DOHH2 (cell line): ENCODE data around the gene SFI1.
"Not testable (repeated sequence)": the region's sequence is repeated elsewhere in the genome, so short reads cannot be mapped to it uniquely, and the experiment has no call there.

Source experiments
- H3F3A ChIP-seq: fragments of 200-600 bp; sonication (generic), shearing (Covaris generic); 2 replicates; pipeline ENCODE4 v1.6.0; 2016; ENCODE audit warnings: antibody characterized with exemption, mild to moderate bottlenecking; ENCODE audit not compliant: control insufficient read depth, insufficient read depth
- H3K27ac ChIP-seq: fragments of 200-600 bp; sonication (generic); 2 replicates; pipeline ENCODE4 v1.5.1; 2014; ENCODE audit warnings: low read depth, mild to moderate bottlenecking, low read length, moderate library complexity
- H3K27me3 ChIP-seq: fragments of 200-600 bp; sonication (generic); 2 replicates; pipeline ENCODE4 v1.6.1; 2014; ENCODE audit warnings: mild to moderate bottlenecking, low read length, mixed read lengths; ENCODE audit not compliant: control insufficient read depth
- H3K36me3 ChIP-seq: fragments of 200-600 bp; sonication (generic); 2 replicates; pipeline ENCODE4 v1.6.1; 2014; ENCODE audit warnings: mild to moderate bottlenecking, low read length, moderate library complexity, mixed read lengths; ENCODE audit not compliant: control insufficient read depth
- H3K4me1 ChIP-seq: fragments of 200-600 bp; sonication (generic); 2 replicates; pipeline ENCODE4 v1.6.1; 2014; ENCODE audit warnings: mild to moderate bottlenecking, low read length, mixed read lengths; ENCODE audit not compliant: control insufficient read depth
- H3K4me2 ChIP-seq: fragments of 200-600 bp; sonication (generic); 2 replicates; pipeline ENCODE4 v1.6.0; 2014; ENCODE audit warnings: mild to moderate bottlenecking, low read length, moderate library complexity
- H3K4me3 ChIP-seq: fragments of 200-600 bp; sonication (generic); 2 replicates; pipeline ENCODE4 v1.5.1; 2014; ENCODE audit warnings: mild to moderate bottlenecking, low read length, mixed read lengths
- H3K79me2 ChIP-seq: fragments of 200-600 bp; sonication (generic); 2 replicates; pipeline ENCODE4 v1.6.1; 2014; ENCODE audit warnings: mild to moderate bottlenecking, low read length, mixed read lengths; ENCODE audit not compliant: control insufficient read depth
- H3K9me2 ChIP-seq: fragments of 200-600 bp; sonication (generic); replicated peaks from 2 replicates; pipeline ENCODE4 v1.6.1; 2014; ENCODE audit warnings: mild to moderate bottlenecking, low read length, mixed read lengths; ENCODE audit not compliant: control insufficient read depth
- H3K9me3 ChIP-seq: fragments of 200-600 bp; sonication (generic); 2 replicates; pipeline ENCODE4 v1.6.1; 2014; ENCODE audit warnings: antibody characterized with exemption, low read length, mixed read lengths; ENCODE audit not compliant: control insufficient read depth, insufficient read depth
- H4K20me1 ChIP-seq: fragments of 200-600 bp; sonication (generic); 2 replicates; pipeline ENCODE4 v1.6.0; 2014; ENCODE audit warnings: low read depth, mild to moderate bottlenecking, antibody characterized with exemption, low read length, moderate library complexity; ENCODE audit not compliant: control insufficient read depth, insufficient read depth
- EZH2phosphoT487 ChIP-seq: fragments of 200-600 bp; sonication (generic); IDR thresholded peaks from 2 replicates; pipeline ENCODE4 v1.6.1; 2017; ENCODE audit warnings: borderline replicate concordance, mild to moderate bottlenecking, antibody characterized with exemption, low read length, moderate library complexity, mixed read lengths
- TF ChIP-seq, protein P1 (sequence below): fragments of 200-600 bp; sonication (generic); IDR thresholded peaks from one replicate; pipeline ENCODE4 v1.5.1; 2014; ENCODE audit warnings: antibody characterized with exemption, mild to moderate bottlenecking, low read depth, low read length; ENCODE audit not compliant: poor library complexity, severe bottlenecking

The SFI1 gene

DNA sequence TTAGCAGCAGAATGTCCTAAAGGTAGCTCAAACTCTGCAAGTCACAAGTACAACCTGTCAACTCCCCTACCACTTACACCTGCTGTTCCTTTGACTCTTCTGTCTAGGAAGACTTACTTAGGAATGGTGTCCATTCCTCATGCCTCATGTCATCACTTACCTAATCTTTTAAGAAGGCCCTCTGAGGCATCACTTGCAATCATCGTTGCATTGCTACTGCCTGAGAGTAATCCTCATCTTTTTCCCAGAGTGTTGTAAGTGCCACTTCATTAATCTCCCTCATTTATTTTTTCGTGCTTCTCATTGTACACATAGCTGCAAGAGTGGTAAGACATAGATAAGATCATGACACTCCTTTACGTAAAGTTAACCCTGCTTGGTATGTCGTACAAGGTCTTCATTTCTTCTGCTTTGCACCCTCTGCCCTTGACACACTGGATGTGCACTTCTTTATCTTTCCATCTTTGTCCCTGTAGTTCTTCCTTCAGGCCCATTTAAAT, 54.6 kb downstream of the SFI1 start:
- peaks cover 51% of the 10 kb centered on the region for H3K4me1 ChIP-seq
- H3K79me2 ChIP-seq, result peaks cover 27% of the 10 kb centered on the region
- no peaks in the 10 kb centered on the region for H4K20me1 ChIP-seq
- H3K4me2 ChIP-seq, result no peak overlapping the region
- H3K9me3 ChIP-seq, result no peaks in the 10 kb centered on the region
- H3K27ac ChIP-seq, result no peak overlapping the region
- no peaks in the 10 kb centered on the region for H3K9me2 ChIP-seq
- H3K4me3 ChIP-seq, result no peak overlapping the region
- peaks cover 58% of the 10 kb centered on the region for H3K36me3 ChIP-seq
- peaks cover 23% of the 10 kb centered on the region for H3F3A ChIP-seq
- TF ChIP-seq, protein P1, sequence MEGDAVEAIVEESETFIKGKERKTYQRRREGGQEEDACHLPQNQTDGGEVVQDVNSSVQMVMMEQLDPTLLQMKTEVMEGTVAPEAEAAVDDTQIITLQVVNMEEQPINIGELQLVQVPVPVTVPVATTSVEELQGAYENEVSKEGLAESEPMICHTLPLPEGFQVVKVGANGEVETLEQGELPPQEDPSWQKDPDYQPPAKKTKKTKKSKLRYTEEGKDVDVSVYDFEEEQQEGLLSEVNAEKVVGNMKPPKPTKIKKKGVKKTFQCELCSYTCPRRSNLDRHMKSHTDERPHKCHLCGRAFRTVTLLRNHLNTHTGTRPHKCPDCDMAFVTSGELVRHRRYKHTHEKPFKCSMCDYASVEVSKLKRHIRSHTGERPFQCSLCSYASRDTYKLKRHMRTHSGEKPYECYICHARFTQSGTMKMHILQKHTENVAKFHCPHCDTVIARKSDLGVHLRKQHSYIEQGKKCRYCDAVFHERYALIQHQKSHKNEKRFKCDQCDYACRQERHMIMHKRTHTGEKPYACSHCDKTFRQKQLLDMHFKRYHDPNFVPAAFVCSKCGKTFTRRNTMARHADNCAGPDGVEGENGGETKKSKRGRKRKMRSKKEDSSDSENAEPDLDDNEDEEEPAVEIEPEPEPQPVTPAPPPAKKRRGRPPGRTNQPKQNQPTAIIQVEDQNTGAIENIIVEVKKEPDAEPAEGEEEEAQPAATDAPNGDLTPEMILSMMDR, result no peak
- TF ChIP-seq EZH2phosphoT487, result no peak
- no peaks in the 10 kb centered on the region for H3K27me3 ChIP-seq

DNA sequence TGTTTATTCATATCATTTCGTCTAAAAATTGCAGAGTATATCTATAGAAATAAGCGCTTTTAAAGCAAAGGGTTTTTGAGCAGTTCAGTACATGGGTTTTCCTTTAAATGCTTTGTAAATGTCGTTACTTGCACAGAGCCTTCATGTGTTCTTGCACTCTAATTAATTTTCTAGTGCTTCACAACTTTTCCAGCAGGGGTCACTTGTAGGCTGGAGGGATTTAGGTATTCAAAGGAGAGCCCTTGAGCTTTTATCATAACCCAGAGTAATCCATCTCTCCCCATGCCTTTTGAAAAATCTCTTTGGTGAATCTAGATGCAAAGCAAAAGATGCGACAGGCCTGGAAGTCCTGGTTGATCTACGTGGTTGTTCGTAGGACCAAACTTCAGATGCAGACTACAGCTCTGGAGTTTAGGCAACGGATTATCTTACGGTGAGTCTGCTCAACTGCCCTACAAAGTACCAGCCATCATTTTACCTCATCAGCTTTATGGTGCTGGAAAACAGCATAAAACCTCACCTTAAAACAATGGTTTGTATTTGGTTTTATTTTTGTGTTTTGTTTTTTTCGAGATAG, 60.4 kb downstream of the SFI1 start:
- H3K9me3 ChIP-seq, result no peaks in the 10 kb centered on the region
- no peak overlapping the region for H3K4me2 ChIP-seq
- no peak overlapping the region for H3K27ac ChIP-seq
- H3F3A ChIP-seq, result peaks cover 13% of the 10 kb centered on the region
- peaks cover 31% of the 10 kb centered on the region for H3K79me2 ChIP-seq
- H4K20me1 ChIP-seq, result peaks cover under 1% of the 10 kb centered on the region; the same call in 1 of the 2 replicates
- TF ChIP-seq EZH2phosphoT487, result no peak
- TF ChIP-seq, protein P1, result peak; percentile 57
- H3K36me3 ChIP-seq, result peaks cover 60% of the 10 kb centered on the region
- H3K9me2 ChIP-seq, result no peaks in the 10 kb centered on the region
- no peaks in the 10 kb centered on the region for H3K27me3 ChIP-seq
- no peak overlapping the region for H3K4me3 ChIP-seq
- H3K4me1 ChIP-seq, result peaks cover 42% of the 10 kb centered on the region

DNA sequence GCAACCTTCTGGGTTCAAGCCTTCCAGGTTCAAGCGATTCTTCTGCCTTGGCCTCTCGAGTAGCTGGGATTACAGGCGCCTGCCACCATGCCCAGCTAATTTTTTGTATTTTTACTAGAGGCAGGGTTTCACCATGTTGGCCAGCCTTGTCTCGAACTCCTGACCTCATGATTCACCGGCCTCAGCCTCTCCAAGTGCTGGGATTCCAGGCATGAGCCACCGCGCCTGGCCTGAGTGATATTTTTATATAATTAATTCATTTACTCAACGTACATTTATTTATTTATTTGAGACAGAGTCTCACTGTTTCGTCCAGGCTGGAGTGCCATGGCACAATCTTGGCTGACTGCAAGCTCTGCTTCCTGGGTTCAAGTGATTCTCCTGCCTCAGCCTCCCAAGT, 62.2 kb downstream of the SFI1 start:
- peaks cover 24% of the 10 kb centered on the region for H3K4me1 ChIP-seq
- peaks cover 67% of the 10 kb centered on the region for H3K36me3 ChIP-seq
- H3K27me3 ChIP-seq, H3K9me2 ChIP-seq, H3K9me3 ChIP-seq, H3K4me3 ChIP-seq, H3K4me2 ChIP-seq, H3K27ac ChIP-seq, H4K20me1 ChIP-seq: not testable (repeated sequence)
- H3K79me2 ChIP-seq, result peaks cover 21% of the 10 kb centered on the region
- peaks cover 13% of the 10 kb centered on the region for H3F3A ChIP-seq

DNA sequence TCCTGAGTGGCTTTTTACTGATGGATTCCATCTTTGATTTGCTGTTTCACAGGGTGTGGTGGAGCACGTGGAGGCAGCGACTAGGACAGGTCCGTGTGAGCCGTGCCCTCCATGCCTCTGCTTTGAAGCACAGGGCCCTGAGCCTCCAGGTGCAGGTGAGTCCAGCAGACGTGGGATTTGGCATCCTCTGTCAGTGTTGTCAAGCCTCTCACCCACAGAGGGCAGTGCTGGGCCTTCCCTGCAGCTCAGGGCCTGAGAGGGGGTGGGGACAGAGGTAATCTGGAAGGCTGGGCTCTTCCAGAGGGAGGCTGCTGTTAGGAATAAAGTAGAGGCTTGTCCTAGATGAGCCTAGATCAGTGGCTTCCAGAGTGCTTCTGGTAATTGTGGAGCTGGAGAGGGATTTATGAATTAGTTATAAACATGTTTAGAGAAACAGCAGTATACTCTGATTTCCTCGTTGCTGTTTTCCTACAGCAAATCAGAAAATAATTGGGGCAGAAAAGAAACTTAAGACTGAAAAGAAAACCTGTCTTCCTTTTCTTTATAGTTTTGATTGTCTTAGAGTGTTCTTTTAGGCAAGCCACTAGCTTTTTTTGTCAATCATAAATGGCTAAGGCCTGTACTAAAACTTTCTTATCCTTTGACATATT, 65.0 kb downstream of the SFI1 start:
- Histone ChIP-seq H3F3A (no peaks in the 10 kb centered on the region), H3K79me2 (0 out of 2 replicates have a peak, but pooled peaks cover 4% of the 10 kb centered on the region), H3K4me2 (no peak overlapping the region), H3K27ac (no peak overlapping the region), H3K4me3 (no peak overlapping the region), H4K20me1 (peaks cover 2% of the 10 kb centered on the region; the same call in 1 of the 2 replicates), H3K27me3 (no peaks in the 10 kb centered on the region), H3K4me1 (no peaks in the 10 kb centered on the region; the same call in 1 of the 2 replicates), H3K9me3 (no peaks in the 10 kb centered on the region), H3K36me3 (peaks cover 63% of the 10 kb centered on the region), H3K9me2 (no peaks in the 10 kb centered on the region)
- TF ChIP-seq, protein P1, result peak; percentile 68
- no peak for TF ChIP-seq EZH2phosphoT487
